Mesenchymal stem cell (in vitro differentiated cells and primary cell): ENCODE data around the gene SEMA4A.
"Not testable (repeated sequence)": the region's sequence is repeated elsewhere in the genome, so short reads cannot be mapped to it uniquely, and the experiment has no call there.

ENCODE experiments used
- DNase-seq: peaks from one replicate; pipeline ENCODE4 v3.0.0-alpha.2; 2013
- H2AFZ ChIP-seq: one replicate; pipeline ENCODE4 v1.6.1; 2013; ENCODE audit warnings: low read depth, mild to moderate bottlenecking, control low read depth, inconsistent platforms, low read length, moderate library complexity
- H2AK5ac ChIP-seq: 2 replicates; pipeline ENCODE4 v1.6.1; 2013; ENCODE audit warnings: low read length, moderate library complexity, mild to moderate bottlenecking, inconsistent platforms; ENCODE audit not compliant: severe bottlenecking
- H2BK120ac ChIP-seq: one replicate; pipeline ENCODE4 v1.6.1; 2013; ENCODE audit warnings: low read depth, mild to moderate bottlenecking, inconsistent platforms, low read length, moderate library complexity
- H2BK12ac ChIP-seq, 2 experiments: one replicate each; pipeline ENCODE4 v1.6.1; 2013; ENCODE audit warnings: inconsistent platforms in 2 of 2, low read length in 2 of 2, mild to moderate bottlenecking in 2 of 2, moderate library complexity in 2 of 2, control low read depth in 1 of 2
- H2BK15ac ChIP-seq: one replicate; pipeline ENCODE4 v1.6.1; 2013; ENCODE audit warnings: mild to moderate bottlenecking, low read depth, inconsistent platforms; ENCODE audit not compliant: poor library complexity, severe bottlenecking
- H2BK5ac ChIP-seq: 2 replicates; pipeline ENCODE4 v1.6.1; 2013; ENCODE audit warnings: low read depth, mild to moderate bottlenecking, low read length, control low read depth, inconsistent platforms; ENCODE audit not compliant: poor library complexity, severe bottlenecking
- H3K14ac ChIP-seq, 2 experiments: one replicate each; pipeline ENCODE4 v1.6.1; 2013; ENCODE audit warnings: inconsistent platforms in 2 of 2, low read length in 2 of 2, control low read depth in 1 of 2, mild to moderate bottlenecking in 1 of 2, moderate library complexity in 1 of 2
- H3K18ac ChIP-seq, 2 experiments: one replicate each; pipeline ENCODE4 v1.6.1; 2013; ENCODE audit warnings: inconsistent platforms in 2 of 2, low read length in 2 of 2, control low read depth in 1 of 2, low read depth in 1 of 2, mild to moderate bottlenecking in 1 of 2
- H3K23ac ChIP-seq, 2 experiments: one replicate each; pipeline ENCODE4 v1.6.1; 2013; ENCODE audit warnings: inconsistent platforms in 2 of 2, low read length in 2 of 2, mild to moderate bottlenecking in 2 of 2, moderate library complexity in 2 of 2, control low read depth in 1 of 2
- H3K27ac ChIP-seq: 2 replicates; pipeline ENCODE4 v1.5.1; 2013; ENCODE audit warnings: mild to moderate bottlenecking, moderate library complexity, low read length, control low read depth, inconsistent platforms; ENCODE audit not compliant: poor library complexity, severe bottlenecking
- H3K27me3 ChIP-seq, 2 experiments: 2 replicates each; pipeline versions ENCODE4 v1.6.1 to v1.7.0; 2013; ENCODE audit warnings: low read length in 2 of 2, mild to moderate bottlenecking in 2 of 2, moderate library complexity in 2 of 2, control low read depth in 1 of 2, inconsistent platforms in 1 of 2; ENCODE audit not compliant: control insufficient read depth in 1 of 2, insufficient read depth in 1 of 2
- H3K36me3 ChIP-seq, 2 experiments: 2 replicates each; pipeline versions ENCODE4 v1.6.1 to v1.7.0; 2013; ENCODE audit warnings: low read length in 2 of 2, control low read depth in 1 of 2, inconsistent platforms in 1 of 2, low read depth in 1 of 2, mild to moderate bottlenecking in 1 of 2; ENCODE audit not compliant: insufficient read depth in 2 of 2, control insufficient read depth in 1 of 2
- H3K4ac ChIP-seq, 2 experiments: one replicate each; pipeline ENCODE4 v1.6.1; 2013; ENCODE audit warnings: inconsistent platforms in 2 of 2, low read length in 2 of 2, mild to moderate bottlenecking in 2 of 2, moderate library complexity in 2 of 2, control low read depth in 1 of 2, low read depth in 1 of 2
- H3K4me1 ChIP-seq: 2 replicates; pipeline ENCODE4 v1.6.1; 2013; ENCODE audit warnings: low read depth, low read length, control low read depth; ENCODE audit not compliant: control insufficient read depth, insufficient read depth
- H3K4me2 ChIP-seq: 2 replicates; pipeline ENCODE4 v1.6.1; 2013; ENCODE audit warnings: low read length, mild to moderate bottlenecking, inconsistent platforms; ENCODE audit not compliant: poor library complexity, severe bottlenecking
- H3K4me3 ChIP-seq, 2 experiments: 2 replicates each; pipeline versions ENCODE4 v1.5.1 to v1.7.0; 2013; ENCODE audit warnings: low read length in 2 of 2, mild to moderate bottlenecking in 2 of 2, control low read depth in 1 of 2, low read depth in 1 of 2; ENCODE audit not compliant: insufficient read depth in 1 of 2
- H3K79me1 ChIP-seq: replicated peaks from 2 replicates; pipeline ENCODE4 v1.6.1; 2013; ENCODE audit warnings: mild to moderate bottlenecking, control low read depth, low read length, inconsistent platforms; ENCODE audit not compliant: poor library complexity, severe bottlenecking
- H3K9ac ChIP-seq: 2 replicates; pipeline ENCODE4 v1.7.0; 2013; ENCODE audit warnings: mild to moderate bottlenecking, low read length, moderate library complexity
- H3K9me3 ChIP-seq: 2 replicates; pipeline ENCODE4 v1.7.0; 2013; ENCODE audit warnings: mild to moderate bottlenecking, low read length; ENCODE audit not compliant: control insufficient read depth
- H4K8ac ChIP-seq: one replicate; pipeline ENCODE4 v1.6.1; 2013; ENCODE audit warnings: inconsistent platforms, mild to moderate bottlenecking, low read length, moderate library complexity
- H4K91ac ChIP-seq: one replicate; pipeline ENCODE4 v1.6.1; 2013; ENCODE audit warnings: mild to moderate bottlenecking, low read length, inconsistent platforms
- WGBS: methylation state at CpG from one replicate; pipeline ENCODE4 v1.1.7; 2013; ENCODE audit warnings: mixed read lengths; 5-methylcytosine and 5-hydroxymethylcytosine counted together

SEMA4A gene

DNA sequence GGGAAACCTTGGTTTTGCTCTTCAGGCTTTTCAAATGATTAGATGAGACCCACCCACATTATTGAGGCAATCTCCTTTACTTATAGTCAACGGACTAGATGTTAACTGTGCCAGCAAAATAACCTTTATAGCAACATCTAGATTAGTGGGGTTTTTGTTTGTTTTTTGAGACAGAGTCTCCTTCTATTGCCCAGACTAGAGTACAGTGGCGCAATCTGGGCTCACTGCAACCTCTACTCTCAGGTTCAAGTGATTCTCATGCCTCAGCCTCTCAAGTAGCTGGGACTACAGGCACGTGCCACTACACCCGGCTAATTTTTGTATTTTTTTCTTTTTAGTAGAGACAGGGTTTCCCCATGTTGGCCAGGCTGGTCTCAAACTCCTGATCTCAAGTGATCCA is 36.9 kb downstream of the SEMA4A start:
- not testable (repeated sequence) for H3K27ac ChIP-seq, H4K8ac ChIP-seq, H3K9me3 ChIP-seq, H3K36me3 ChIP-seq, H3K4ac ChIP-seq, H3K27me3 ChIP-seq, H3K14ac ChIP-seq, H3K4me1 ChIP-seq, H2BK12ac ChIP-seq, H2AFZ ChIP-seq, H3K4me3 ChIP-seq, H2BK5ac ChIP-seq, H2BK15ac ChIP-seq, H3K23ac ChIP-seq, H4K91ac ChIP-seq, H3K9ac ChIP-seq, H3K79me1 ChIP-seq, H3K4me2 ChIP-seq, H2BK120ac ChIP-seq, H2AK5ac ChIP-seq, H3K18ac ChIP-seq, DNase-seq
- WGBS: 83% methylated on average over 3 of the region's 4 CpGs

DNA sequence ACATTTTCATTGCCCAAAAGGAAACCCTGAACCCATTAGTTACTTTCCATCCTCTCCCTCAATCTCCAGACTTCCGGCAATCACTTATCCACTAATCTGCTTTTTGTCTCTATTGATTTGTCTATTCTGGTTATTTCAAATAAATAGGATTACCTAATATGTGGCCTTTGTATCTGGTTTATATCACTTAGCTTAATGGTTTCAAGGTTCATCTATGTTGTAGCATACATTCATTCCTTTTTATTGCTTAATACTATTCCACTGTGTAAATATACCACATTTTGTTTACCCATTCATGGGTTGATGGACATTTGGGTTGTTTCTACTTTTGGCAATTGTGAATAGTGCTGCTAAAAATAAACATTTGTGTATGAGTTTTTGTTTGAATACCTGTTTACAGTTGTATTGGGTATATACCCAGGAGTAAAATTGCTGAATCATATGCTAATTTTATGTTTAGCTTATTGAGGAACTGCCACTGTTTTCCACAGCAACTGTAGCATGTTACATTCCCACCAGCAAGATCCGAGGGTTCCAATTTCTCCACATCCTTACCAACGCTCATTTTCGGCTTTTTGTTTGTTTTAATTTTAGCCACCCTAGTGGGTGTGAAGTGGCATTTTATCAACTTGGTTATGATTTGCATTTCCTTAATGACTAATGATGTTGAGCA is 38.0 kb downstream of the SEMA4A start:
- no peak overlapping the region for H3K4me3 ChIP-seq
- 100% methylated on average over 1 of the region's 4 CpGs for WGBS
- H3K4ac ChIP-seq: no peak overlapping the region
- H2BK5ac ChIP-seq: no peak overlapping the region
- H2BK12ac ChIP-seq: no peak overlapping the region
- H2AFZ ChIP-seq: no peak overlapping the region
- H2BK120ac ChIP-seq: no peak overlapping the region
- no peak overlapping the region for H4K8ac ChIP-seq
- H2AK5ac ChIP-seq: no peak overlapping the region
- peaks cover 13% of the 10 kb centered on the region for H3K79me1 ChIP-seq
- H3K23ac ChIP-seq: no peak overlapping the region
- no peak overlapping the region for H3K9ac ChIP-seq
- no peaks in the 10 kb centered on the region for H3K27me3 ChIP-seq
- H3K4me2 ChIP-seq: no peak overlapping the region
- peak; percentile 37 for DNase-seq
- H3K27ac ChIP-seq: no peak overlapping the region
- H3K9me3 ChIP-seq: peaks cover 2% of the 10 kb centered on the region
- H3K14ac ChIP-seq: no peak overlapping the region
- H3K36me3 ChIP-seq: peaks cover 4 to 12% of the 10 kb centered on the region in 2 experiments
- H2BK15ac ChIP-seq: no peak overlapping the region
- H4K91ac ChIP-seq: no peak overlapping the region
- H3K4me1 ChIP-seq: peaks cover 8% of the 10 kb centered on the region
- no peak overlapping the region for H3K18ac ChIP-seq

DNA sequence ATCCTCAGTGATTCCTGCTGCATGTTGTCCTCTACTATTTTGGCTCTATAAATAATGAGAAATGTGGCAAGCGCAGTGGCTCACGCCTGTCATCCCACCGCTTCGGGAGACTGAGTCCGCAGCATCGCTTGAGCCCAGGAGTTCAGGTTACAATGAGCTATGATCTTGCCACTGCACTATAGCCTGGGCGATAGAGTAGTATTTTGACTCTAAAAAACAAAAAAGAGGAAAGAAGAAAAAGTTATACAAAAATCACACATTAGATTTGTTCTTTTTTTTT is 39.8 kb downstream of the SEMA4A start:
- H3K23ac ChIP-seq: no peak overlapping the region

DNA sequence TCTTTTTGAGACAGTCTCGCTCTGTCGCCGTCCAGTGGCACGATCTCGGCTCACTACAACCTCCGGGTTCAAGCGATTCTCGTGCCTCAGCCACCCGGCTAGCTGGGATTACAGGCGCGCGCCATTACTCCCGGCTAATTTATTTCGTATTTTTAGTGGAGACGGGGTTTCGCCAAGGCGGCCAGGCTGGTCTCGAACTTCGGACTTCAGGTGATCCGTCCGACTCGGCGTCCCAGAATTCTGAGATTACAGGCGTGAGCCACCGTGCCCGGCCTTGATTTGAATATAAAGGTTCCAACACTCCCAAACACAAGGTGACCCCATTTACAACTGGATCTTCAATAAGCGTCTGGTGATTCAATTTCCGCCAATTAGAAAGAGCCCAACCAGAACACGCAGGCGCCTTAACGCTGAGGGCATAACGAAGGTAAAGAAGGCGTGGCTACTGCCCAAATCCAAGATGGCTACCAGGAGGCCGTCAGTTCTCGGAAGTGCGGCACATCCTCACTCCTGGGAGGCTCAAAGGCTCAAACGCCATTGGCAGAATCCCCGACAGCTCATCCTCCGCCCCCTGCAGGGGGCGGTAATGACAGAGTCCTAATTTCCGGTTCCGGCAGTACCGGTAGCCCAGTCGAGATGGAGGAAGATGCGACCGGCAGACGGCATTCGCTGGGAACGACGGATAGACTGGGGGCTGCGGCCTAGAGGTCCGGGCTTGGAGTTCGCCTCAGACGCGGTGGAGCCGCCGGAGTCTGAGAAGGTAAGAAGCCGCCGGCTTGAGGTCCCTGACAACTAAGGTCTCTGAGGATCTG is 40.3 kb downstream of the SEMA4A start, which contains the start of gene SLC25A44:
Gene SLC25A44 (plus strand): TSS at position 617 of the 812 bp plus-strand sequence. CDS start 5,744 bp downstream, outside the sequence.
- H3K4me1 ChIP-seq: peaks cover 8% of the 10 kb centered on the region
- H3K9ac ChIP-seq: peak within 1 kb of the TSS; percentile 90
- no peaks in the 10 kb centered on the region for H3K9me3 ChIP-seq
- 32% methylated on average over 59 of the region's 59 CpGs for WGBS
- H3K4ac ChIP-seq: peak within 1 kb of the TSS; percentile 60 to 89
- peak within 1 kb of the TSS; percentile 85 to 94 for H3K4me3 ChIP-seq
- H3K23ac ChIP-seq: no peak within 1 kb of the TSS
- peak within 1 kb of the TSS in 1 of 2 experiments; percentile 19 for H3K14ac ChIP-seq
- H3K4me2 ChIP-seq: peak within 1 kb of the TSS; percentile 81
- peak within 1 kb of the TSS; percentile 41 for H3K27ac ChIP-seq
- peak; percentile 99 for DNase-seq
- H2BK15ac ChIP-seq: peak within 1 kb of the TSS; percentile 99
- H2BK12ac ChIP-seq: peak within 1 kb of the TSS; percentile 29 to 77
- H3K79me1 ChIP-seq: peaks cover 18% of the 10 kb centered on the region
- no peaks in the 10 kb centered on the region for H3K27me3 ChIP-seq
- H3K18ac ChIP-seq: peak within 1 kb of the TSS; percentile 84 to 88
- H3K36me3 ChIP-seq: peaks cover 6 to 22% of the 10 kb centered on the region in 2 experiments
- peak within 1 kb of the TSS; percentile 97 for H4K8ac ChIP-seq
- peak within 1 kb of the TSS; percentile 71 for H2BK120ac ChIP-seq
- H4K91ac ChIP-seq: peak within 1 kb of the TSS; percentile 75
- H2AK5ac ChIP-seq: peak within 1 kb of the TSS; percentile 88
- no peak within 1 kb of the TSS for H2BK5ac ChIP-seq
- peak within 1 kb of the TSS; percentile 92 for H2AFZ ChIP-seq

More for the DNA sequence above, 39.8 kb downstream of the SEMA4A start:
- H2BK12ac ChIP-seq: peak overlapping the region in 1 of 2 experiments; percentile 77
- peaks cover 6 to 20% of the 10 kb centered on the region in 2 experiments for H3K36me3 ChIP-seq
- no peaks in the 10 kb centered on the region for H3K27me3 ChIP-seq
- no peak overlapping the region for H2BK120ac ChIP-seq
- no peak overlapping the region for H2AFZ ChIP-seq
- H3K4me1 ChIP-seq: peaks cover 8% of the 10 kb centered on the region
- peak overlapping the region in 1 of 2 experiments; percentile 94 for H3K4me3 ChIP-seq
- H3K27ac ChIP-seq: no peak overlapping the region
- no peak overlapping the region for H3K14ac ChIP-seq
- peak overlapping the region; percentile 90 for H3K9ac ChIP-seq
- no peaks in the 10 kb centered on the region for H3K9me3 ChIP-seq
- H4K8ac ChIP-seq: peak overlapping the region; percentile 97
- H3K18ac ChIP-seq: peak overlapping the region in 1 of 2 experiments; percentile 88
- no peak overlapping the region for H2BK5ac ChIP-seq
- peaks cover 18% of the 10 kb centered on the region for H3K79me1 ChIP-seq
- peak overlapping the region; percentile 75 for H4K91ac ChIP-seq
- WGBS: 98% methylated on average over 6 of the region's 7 CpGs
- DNase-seq: no peak
- peak overlapping the region; percentile 88 for H2AK5ac ChIP-seq
- H2BK15ac ChIP-seq: peak overlapping the region; percentile 99
- peak overlapping the region; percentile 49 for H3K4me2 ChIP-seq
- peak overlapping the region in 1 of 2 experiments; percentile 89 for H3K4ac ChIP-seq
